HCT116 (cell line): ENCODE data around the gene LURAP1L.

Experiments used
- CEBPB ChIP-seq: IDR thresholded peaks from 2 replicates; pipeline ENCODE4 v1.6.1; 2012; ENCODE audit warnings: low read depth
- CTCF ChIP-seq, 3 experiments: fragments of 200-600 bp in 1 of 3; sonication (generic) in 1 of 3; IDR thresholded peaks in 2 of 3; conservative IDR thresholded peaks in 1 of 3; 2 replicates each; pipeline ENCODE4 v1.5.1; 2012 to 2017; ENCODE audit warnings: low read depth in 2 of 3, low read length in 2 of 3, antibody characterized with exemption in 1 of 3, borderline replicate concordance in 1 of 3, control low read depth in 1 of 3, mild to moderate bottlenecking in 1 of 3, mixed read lengths in 1 of 3, mixed run types in 1 of 3, moderate library complexity in 1 of 3; ENCODE audit not compliant: insufficient read depth in 1 of 3
- EGR1 ChIP-seq: IDR thresholded peaks from 2 replicates; pipeline ENCODE4 v1.6.1; 2012; ENCODE audit warnings: low read depth
- EZH2 ChIP-seq: fragments of 200-600 bp; sonication (generic); IDR thresholded peaks from 2 replicates; pipeline ENCODE4 v1.6.1; 2017; ENCODE audit warnings: antibody characterized with exemption, mixed run types
- EZH2phosphoT487 ChIP-seq: fragments of 200-600 bp; IDR thresholded peaks from 2 replicates; pipeline ENCODE4 v1.6.1; 2018; ENCODE audit warnings: antibody characterized with exemption, borderline replicate concordance
- POLR2A ChIP-seq: IDR thresholded peaks from 2 replicates; pipeline ENCODE4 v1.7.0; 2011; ENCODE audit warnings: borderline replicate concordance; ENCODE audit not compliant: insufficient read depth, insufficient read length; ENCODE audit errors: extremely low read depth
- REST ChIP-seq: IDR thresholded peaks from 2 replicates; pipeline ENCODE4 v1.6.1; 2012; ENCODE audit warnings: low read depth
- SIN3A ChIP-seq: IDR thresholded peaks from 2 replicates; pipeline ENCODE4 v1.6.1; 2012; ENCODE audit warnings: low read depth
- SRF ChIP-seq: IDR thresholded peaks from 2 replicates; pipeline ENCODE4 v1.6.1; 2012; ENCODE audit warnings: low read depth
- TCF7L2 ChIP-seq: IDR thresholded peaks from 2 replicates; pipeline ENCODE4 v1.7.0; 2011; ENCODE audit warnings: borderline replicate concordance, inconsistent platforms; ENCODE audit not compliant: insufficient read depth, insufficient read length; ENCODE audit errors: extremely low read depth

DNA sequence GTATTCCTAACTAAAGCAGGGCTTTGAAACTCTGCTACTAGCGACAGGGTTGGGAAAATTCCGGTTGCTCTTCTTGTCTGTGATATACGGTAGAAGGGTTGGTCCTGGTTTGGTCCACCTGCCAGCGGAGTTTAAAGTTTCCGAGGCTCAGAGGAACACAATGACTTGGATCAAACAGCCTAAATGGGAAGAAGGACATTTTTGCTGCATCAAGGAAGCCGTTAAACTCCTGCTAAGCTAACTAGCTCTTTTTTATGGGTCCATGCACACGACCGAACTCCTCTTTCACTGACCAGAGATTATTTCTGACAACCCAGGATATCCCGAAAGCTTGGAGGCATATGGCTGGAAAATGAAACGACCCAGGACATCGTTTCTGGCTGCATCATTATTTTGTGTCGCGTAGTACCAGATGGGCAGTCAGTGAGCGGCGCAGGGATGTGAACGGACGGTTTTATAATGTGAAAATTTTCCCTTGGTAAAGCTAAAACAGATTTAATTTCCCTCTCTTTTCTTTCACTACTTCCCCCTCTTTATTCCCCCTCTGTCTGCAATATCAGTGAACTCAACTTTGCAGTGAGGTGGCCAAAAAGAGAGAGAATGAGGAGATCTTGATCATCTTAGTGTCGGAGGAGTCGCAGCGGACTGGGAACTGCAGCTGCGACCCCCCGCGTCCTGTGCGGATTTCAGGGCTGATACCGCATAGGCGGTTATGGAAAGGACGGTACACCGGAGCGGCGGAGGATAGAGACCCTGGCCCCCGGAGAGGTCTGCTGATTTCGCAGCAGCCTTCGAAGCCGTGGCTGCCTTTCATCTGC is at the start of gene LURAP1L:
- TF ChIP-seq CEBPB (no peak), CTCF (IDR thresholded peaks at IDR 0.05 in 2 of 3, conservative IDR thresholded peaks at IDR 0.05 in 1 of 3; ENCODE audit: borderline replicate concordance in 1 of 3, insufficient read depth in 1 of 3, low read depth in 2 of 3, low read length in 2 of 3) (no peak), REST (no peak), EGR1 (no peak), EZH2 (no peak), SRF (no peak), POLR2A (no peak), SIN3A (no peak; the same call in none of the 2 replicates), TCF7L2 (no peak), EZH2phosphoT487 (no peak)
